ENCODE data around the gene TMEM247. TPM values are rescaled to one million over a fixed set of nuclear protein-coding genes. Genes with fewer than 3 reads are reported as not detected.

The TMEM247 gene
- total and polyA plus RNA-seq, 2 donors (not counting 3 experiments of a cell fraction or from before 2014, with no cell fraction given) = not detected

DNA sequence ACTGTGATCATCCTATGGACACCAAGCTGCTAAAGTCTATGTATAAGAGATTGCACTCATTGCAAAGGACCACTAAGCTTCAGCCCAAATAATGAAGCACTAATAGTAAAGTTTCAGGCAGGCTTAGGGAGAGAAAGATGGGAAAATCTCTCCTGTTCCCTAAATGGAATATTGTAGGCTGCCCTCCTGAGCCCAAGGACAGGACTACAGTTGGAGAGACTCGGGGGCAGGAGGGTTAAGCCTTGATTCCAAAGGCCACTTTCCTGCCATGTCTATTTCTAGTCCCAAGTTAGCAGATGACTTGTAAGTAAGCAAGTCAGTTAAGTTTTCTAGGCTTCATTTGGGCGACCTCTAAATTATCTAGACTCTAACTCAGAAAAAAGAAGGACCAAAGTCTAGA, 9.0 kb downstream of the TMEM247 start:
- intact Hi-C loops (cut with micrococcal nuclease) = no loop called here
- H3K27ac ChIP-seq (ENCODE audit: insufficient read depth, low read depth, low read length) = no peak overlapping the region

More for the DNA sequence above, 9.0 kb downstream of the TMEM247 start:
- CTCF ChIA-PET = interaction anchor here (1.1 kb wide), 1 partner anchor 17 kb away, joined by 3 read pairs; no protein-coding TSS in a partner anchor
- Histone ChIP-seq H3K79me2 (ENCODE audit: control insufficient read depth, insufficient read depth, low read length) (no peaks in the 10 kb centered on the region), H3K9me3 (replicated peaks; ENCODE audit: control insufficient read depth, insufficient read depth, low read length) (no peaks in the 10 kb centered on the region), H3K36me3 (ENCODE audit: control insufficient read depth in 2 of 2, extremely low read depth in 1 of 2, insufficient read depth in 2 of 2, low read length in 2 of 2) (no peaks in the 10 kb centered on the region), H3K9me1 (replicated peaks; ENCODE audit: control insufficient read depth, extremely low read depth, insufficient read depth, low read length) (no peaks in the 10 kb centered on the region), H4K20me1 (replicated peaks; ENCODE audit: control insufficient read depth, extremely low read depth, insufficient read depth, low read length) (no peaks in the 10 kb centered on the region), H3K4me1 (ENCODE audit: control insufficient read depth, extremely low read depth, insufficient read depth, low read length) (peaks cover 7% of the 10 kb centered on the region), H3K4me2 (ENCODE audit: insufficient read depth, low read length) (no peak overlapping the region), H3K4me3 (replicated peaks in 1 of 3; ENCODE audit: insufficient read depth in 1 of 3, low read depth in 1 of 3, low read length in 3 of 3) (no peak overlapping the region), H3K27me3 (ENCODE audit: control insufficient read depth in 2 of 2, insufficient read depth in 2 of 2, low read length in 2 of 2) (no peaks in the 10 kb centered on the region), H3K9ac (replicated peaks; ENCODE audit: extremely low read depth, insufficient read depth, low read length) (no peak overlapping the region), H2AFZ (ENCODE audit: low read depth, low read length) (no peak overlapping the region)
- dilution Hi-C loops (cut with MboI; ENCODE audit: extremely low pct_ligation_motif_present, low sequenced_read_pairs) = no loop called here
- no peak for TF ChIP-seq JUN (IDR thresholded peaks at IDR 0.05; ENCODE audit: borderline replicate concordance, insufficient read depth, insufficient read length, low read depth)
- TF ChIP-seq, protein P1, sequence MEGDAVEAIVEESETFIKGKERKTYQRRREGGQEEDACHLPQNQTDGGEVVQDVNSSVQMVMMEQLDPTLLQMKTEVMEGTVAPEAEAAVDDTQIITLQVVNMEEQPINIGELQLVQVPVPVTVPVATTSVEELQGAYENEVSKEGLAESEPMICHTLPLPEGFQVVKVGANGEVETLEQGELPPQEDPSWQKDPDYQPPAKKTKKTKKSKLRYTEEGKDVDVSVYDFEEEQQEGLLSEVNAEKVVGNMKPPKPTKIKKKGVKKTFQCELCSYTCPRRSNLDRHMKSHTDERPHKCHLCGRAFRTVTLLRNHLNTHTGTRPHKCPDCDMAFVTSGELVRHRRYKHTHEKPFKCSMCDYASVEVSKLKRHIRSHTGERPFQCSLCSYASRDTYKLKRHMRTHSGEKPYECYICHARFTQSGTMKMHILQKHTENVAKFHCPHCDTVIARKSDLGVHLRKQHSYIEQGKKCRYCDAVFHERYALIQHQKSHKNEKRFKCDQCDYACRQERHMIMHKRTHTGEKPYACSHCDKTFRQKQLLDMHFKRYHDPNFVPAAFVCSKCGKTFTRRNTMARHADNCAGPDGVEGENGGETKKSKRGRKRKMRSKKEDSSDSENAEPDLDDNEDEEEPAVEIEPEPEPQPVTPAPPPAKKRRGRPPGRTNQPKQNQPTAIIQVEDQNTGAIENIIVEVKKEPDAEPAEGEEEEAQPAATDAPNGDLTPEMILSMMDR (IDR thresholded peaks at IDR 0.05; ENCODE audit: extremely low read depth in 1 of 2, insufficient read depth in 1 of 2, low read depth in 1 of 2, low read length in 2 of 2) = no peak
- no peak for TF ChIP-seq EZH2 (IDR thresholded peaks at IDR 0.05; ENCODE audit: borderline replicate concordance, low read depth, low read length, severe bottlenecking)
- TF ChIP-seq GATA2 (IDR thresholded peaks at IDR 0.05; ENCODE audit: insufficient read depth, insufficient read length, low read depth, low read length) = no peak
- no peak for TF ChIP-seq MYC (IDR thresholded peaks at IDR 0.05; ENCODE audit: low read depth, low read length)
- no peak for TF ChIP-seq FOS (IDR thresholded peaks at IDR 0.05; ENCODE audit: borderline replicate concordance, insufficient read depth, low read length)
- TF ChIP-seq POLR2A (IDR thresholded peaks at IDR 0.05; ENCODE audit: low read depth, low read length) = no peak
- TF ChIP-seq POLR2AphosphoS5 (IDR thresholded peaks at IDR 0.05; ENCODE audit: insufficient read depth, low read depth, low read length) = no peak
- BruUV-seq (replicated peaks) = no TSS peak
- FAIRE-seq = no peak
- no peak for DNase-seq (ENCODE audit: low read depth, low spot score)
- POLR2A ChIA-PET = no interaction called here
